HG03066 (cell line): ENCODE measurements around the gene TBL1X.
"Not testable (repeated sequence)": the region's sequence is repeated elsewhere in the genome, so short reads cannot be mapped to it uniquely, and the experiment has no call there.

Source experiments
- ATAC-seq: cut with Tn5 transposase; IDR thresholded peaks from one replicate; pipeline ENCODE4 v1.9.1; 2021; ENCODE audit warnings: low read depth; ENCODE audit not compliant: unreplicated experiment

TBL1X gene

DNA sequence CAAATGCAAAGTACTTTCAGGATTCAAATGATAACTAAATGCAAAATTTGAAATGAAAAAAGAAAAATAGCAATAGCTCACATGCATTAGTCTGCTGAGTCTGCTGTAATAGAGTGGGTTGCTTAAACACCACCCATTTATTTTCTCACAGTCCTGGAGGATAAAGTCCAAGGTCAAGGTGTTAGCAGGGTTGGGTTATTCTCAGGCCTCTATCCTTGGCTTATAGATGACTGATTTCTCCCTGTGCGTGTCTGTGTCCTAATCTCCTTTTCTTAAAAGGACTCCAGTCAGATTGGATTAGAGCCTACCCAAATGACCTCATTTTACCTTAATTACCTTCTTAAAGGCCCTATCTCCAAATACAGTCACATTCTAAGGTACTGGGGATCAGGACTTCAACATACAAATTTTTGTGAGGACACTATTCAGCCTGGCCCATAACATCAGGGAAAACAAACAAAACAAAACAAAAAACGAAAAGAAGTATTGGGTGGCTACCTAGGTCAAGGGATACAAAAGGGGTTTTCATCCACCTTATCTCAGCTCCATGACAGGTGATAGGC, 6.3 kb upstream of the TBL1X start:
- no peak for ATAC-seq

DNA sequence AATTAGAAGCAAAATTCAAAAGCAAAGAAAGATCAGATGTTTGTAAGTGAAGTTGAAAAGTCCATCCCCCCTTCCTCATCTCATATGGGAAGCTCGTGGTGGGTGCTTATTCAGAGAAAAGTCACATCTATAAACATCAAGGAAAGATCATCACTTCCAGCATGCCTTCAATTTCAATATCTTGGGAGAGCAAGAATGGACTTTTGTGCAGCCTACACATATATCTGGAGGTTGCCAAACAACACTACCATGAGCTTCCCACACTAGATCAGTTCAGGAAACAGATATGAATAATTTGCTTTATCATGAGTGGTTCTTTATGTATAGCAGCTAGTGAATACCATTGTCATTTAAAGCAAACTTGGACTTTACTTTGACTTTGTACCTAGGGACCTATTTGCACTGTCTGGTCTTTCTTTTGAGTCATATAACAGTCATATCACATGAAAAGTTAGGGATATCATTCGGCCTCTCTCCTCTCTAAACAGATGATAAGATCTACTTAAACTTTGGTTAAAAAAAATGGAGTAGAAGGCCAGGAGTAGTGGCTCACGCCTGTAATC, 5.6 kb upstream of the TBL1X start:
- no peak for ATAC-seq

DNA sequence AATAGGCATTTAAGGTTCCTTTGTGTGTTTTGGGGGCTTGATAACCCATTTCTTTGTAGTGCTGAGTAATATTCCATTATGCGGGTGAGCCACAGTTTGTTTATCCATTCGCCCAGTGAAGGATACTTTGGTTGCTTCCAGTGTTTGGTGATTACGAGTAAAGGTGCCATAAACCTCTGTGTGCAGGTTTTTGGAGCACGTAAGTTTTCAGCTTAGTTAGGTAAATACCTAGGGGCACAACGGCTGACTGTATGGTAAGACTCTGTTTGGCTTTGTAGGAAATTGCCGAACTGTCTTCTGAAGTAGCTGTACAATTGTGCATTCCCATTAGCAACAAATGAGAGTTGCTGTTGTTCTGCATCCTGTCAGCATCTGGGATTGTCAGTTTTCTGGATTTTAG, 3.8 kb upstream of the TBL1X start:
- no peak for ATAC-seq

DNA sequence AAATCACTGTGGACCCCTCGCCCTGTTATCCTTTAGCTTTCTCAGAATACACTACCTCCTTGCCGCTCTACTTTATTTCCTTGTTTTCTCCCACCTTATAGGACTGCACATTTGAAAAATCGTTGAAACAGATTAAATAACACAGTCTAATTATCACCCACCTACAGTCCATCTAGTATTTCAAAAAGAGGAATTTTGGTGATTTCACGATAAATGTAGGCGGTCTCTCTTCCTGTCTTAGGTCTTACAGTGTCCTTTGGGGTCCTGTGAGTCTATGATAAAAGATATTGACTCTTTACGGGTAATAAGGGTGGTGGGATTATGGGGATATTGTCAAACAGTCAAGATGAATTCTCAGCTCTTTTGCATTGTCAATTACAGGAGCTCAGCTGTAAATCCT, 2.4 kb upstream of the TBL1X start:
- no peak for ATAC-seq

DNA sequence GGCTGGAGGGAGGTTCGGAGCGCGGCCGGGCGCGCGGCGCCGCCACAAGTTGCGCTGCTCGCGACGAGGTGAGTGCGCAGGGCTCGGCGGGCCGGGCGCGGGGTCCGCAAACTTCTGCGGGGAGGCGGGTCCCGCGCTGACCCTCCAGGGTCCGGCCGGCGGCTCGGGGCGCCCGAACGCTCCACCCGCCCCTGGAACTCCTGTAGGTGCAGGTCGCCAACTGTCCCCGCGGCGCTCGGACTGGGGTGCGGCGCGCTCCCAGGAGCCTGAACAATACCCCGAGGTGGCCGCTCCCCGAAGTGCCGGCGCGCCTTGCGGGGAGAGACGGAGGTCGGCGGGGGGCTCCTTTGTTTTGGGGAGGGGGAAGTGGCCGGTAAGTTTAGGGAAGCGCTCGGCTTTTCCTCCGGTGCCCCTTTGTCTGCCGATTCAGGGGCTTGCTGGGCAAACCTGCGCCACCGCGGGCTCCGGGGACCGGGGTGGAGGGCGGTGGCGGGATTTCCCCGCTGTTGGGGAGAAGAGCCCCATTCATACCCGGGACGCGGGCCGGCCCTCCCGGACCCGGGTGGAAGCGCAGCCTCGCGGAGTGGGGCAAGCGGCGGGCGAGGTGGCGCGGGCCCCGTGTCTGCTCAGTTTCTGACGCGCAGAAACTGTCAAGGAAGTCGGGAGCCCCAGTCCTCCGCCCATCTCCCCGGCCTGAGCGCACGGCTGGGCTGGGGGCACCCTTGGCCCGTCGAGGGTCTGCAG, 694 bp downstream of the TBL1X start:
- ATAC-seq, result peak; percentile 21

DNA sequence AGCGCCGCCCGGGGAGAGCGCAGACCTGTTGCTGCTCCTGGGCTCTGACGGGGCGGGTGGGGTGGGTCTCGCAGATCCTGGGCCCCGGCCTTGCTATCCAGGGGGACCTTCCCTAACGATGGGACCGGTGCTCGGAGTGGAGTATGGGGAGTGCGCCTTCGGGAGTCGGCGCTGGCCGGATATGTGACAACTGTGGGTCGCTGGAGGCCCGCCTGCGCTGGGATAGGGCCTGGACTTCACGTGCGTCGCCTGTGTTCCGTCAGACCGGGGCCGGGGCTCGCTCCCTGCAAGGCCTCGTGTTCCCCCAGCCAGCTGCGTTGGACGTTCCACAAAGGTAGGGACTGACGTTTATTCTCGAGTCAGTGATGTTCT, 1.3 kb downstream of the TBL1X start:
- no peak for ATAC-seq

DNA sequence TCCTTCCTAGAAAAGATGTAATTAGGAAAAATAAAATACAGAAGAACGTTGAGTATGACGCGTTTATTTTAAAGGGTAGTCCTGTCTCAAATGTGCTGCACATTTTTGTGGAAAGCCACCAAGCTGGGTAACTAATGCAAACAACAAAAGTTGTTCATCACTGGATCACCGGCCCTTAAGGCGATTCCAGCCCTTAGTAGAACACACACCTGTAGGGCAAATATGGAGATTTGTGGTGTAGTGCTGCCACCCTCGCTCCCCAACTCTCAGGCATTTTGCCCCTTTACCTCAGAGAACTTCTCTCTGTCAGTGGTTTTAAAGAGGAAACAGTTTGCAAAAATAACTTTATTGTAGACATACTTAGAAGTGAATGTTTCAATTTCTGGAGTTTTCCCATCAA, 1.9 kb downstream of the TBL1X start:
- ATAC-seq, result no peak

DNA sequence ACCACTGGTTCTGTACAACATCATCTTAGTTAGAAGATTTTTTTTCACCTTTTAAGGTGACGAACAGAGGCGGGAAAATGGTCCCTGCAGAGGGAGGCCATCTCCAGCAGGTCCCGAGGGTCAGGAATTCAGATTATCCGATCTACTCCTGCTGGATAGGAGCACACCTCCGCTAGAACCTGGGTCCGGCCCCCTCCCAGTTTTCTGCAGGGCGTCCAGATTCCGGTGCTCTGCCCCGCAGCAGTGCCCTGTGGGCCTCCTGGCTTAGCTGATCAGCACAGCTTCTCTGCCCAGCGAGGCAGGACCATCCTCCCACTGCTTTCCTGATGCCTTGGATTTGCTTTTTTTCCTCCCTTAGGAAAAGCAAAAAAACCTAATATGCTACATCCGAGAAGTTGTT, 2.3 kb downstream of the TBL1X start:
- no peak for ATAC-seq

DNA sequence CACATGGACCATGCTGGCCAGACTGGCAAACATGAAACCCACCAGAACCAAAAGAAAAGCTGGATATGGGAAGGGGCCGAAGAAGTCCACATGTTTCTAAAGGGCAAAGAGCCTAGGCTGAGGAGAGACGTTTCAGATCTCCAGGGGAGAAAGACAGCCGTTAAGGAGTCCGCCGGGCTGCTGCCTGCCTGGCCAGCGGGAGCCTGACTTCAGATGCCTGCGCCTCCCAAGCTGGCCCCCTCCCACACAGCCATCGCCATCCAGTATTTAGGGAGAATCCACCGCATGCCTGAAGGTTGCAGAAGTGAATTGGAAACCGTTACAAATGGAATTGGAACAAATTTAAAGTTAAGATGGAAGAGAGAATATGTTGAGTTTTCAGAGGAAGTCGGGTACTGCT, 2.9 kb downstream of the TBL1X start:
- no peak for ATAC-seq

DNA sequence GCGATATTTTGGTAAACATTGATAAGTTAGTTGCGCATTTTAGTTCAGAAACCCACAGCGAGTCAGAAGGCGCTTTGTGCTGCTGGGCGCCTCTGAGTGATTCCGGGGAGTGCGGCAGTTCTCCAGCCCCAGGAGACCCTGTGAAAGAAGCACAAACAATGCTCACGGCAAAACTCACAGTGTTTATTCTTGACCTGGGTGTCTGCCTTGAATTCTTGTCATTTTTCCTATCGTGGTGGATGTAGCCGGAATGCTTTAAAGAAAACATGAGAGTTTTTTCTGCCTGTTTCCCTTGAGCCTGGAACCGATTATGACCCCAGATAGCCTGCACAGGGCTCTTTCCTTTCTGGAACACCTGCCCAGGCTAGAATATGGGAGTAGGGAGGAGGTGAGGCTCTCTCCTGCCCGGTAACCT, 6.7 kb downstream of the TBL1X start:
- no peak for ATAC-seq

DNA sequence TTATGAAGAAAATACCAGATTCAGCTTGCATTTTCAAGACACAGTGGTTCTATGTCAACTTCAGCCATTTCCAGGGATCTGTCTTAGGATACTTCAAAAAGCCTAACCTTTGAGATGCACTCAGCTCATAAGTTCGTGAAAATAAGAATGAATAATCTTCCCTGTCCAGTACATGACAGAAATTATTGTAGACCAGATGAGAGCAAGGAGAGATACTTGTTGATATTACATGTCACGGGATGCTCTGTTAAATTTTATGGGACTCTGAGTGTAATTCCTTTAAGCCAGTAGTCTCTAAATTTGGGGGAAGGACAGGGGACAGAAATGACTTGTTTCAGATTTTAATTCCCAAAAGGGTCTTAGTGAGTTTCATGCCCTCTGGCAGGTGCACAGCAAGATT, 8.8 kb downstream of the TBL1X start:
- ATAC-seq, result no peak

DNA sequence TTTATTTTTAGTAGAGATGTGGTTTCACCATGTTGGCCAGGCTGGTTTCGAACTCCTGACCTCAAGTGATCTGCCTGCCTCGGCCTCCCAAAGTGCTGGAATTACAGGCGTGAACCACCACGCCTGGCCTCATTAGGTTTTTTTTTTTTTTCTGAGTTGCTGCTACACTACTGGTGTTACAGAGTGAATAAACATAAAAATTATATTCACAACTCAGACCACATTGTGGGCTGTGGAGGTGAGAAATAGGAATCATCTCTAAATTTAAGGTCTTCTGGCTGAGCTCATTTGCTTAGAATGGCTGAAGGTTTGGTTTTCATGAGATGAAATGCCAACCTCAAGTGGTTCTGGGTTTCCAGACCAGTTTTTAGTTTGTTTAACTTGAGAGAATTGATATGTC, 10.6 kb downstream of the TBL1X start:
- ATAC-seq, result not testable (repeated sequence)

DNA sequence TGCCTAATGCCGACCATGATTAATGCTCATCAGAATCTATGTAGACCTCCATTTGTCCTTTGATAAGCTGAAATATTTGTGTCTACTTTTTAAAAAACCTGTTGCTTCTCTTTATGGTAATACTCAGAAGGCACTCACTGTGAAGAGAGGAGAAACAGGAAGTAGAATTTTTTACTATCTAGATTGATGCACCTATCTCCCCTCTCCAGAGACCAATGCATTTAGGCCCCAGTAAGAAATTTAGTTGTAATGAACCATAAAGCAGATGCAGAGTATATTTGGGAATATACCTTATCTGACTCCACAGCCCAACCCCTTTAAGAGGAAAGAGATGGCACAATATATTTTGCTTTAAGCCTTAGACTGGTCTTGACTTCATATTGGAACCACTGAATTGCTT, 11.1 kb downstream of the TBL1X start:
- ATAC-seq, result no peak

DNA sequence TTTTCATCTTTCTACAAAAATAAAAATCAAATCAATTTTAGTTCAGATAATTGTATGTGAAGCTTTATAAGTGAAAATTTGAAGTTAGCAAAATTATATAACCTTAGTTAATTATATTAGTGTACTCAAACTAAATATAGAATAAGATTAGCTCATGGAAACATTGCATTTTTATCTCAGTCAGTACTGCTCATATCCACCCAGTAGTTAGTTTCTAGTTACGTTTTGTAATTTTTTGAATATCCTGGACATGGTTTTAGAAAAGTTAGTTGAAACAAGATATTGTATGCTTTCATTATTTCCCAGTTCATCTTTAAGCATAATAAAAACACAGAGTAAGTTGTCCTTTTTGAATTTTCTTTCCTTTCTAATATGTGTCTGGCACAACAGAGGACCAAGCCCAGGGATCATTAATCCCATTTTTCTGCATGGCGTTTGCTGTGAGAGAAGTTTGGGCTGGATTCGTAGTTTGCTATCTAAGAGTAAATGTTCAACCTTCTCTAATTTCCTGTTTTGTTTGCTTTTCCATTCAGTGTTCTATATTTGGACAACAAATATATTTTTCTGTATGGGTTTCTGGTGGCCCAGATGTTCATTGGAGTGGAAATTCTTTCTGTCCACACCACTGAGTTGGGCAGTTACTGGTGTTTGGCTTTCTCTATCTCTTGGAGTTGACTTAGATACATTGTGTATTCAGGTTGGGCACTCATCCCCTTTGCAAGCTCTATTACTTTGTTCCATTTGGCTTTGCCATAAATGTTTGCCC, 12.1 kb downstream of the TBL1X start:
- ATAC-seq, result no peak

DNA sequence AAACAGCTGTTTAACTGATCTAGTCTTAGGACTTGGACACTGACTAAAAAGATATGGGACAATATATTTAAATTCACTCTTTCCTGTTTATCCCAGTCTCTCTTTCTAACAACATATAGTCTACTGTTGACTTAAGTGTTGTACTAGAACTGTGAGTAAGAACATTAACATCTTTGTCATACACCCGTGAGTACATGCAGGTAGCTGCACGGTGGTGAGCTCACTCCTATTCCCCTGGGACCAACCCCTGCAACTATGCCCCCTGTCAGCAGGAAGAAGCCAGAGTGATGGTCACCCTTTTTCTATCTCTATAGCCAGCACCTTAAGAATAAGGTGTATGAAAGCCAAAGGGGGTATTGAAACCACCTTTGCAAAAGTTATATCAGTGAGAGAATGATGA, 17.6 kb downstream of the TBL1X start:
- ATAC-seq, result no peak

DNA sequence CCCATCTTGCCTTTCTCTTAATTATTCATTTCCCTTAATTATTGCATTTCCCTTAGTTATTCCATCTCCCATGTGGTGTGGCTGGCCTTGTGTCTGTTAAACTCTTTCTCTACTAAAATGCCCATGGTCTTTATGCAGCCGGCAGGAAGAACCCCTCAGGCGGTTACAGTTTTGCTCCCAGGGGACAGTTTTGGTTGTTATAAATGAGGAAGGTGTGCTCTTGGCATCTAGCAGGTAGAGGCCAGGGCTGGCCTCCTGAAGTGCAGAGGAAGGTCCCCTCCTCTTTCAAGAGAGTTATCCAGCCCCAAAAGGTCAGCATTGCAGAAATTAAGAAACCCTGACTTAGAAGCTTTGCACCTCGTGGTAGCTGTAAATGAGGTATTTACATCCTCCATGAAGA, 18.0 kb downstream of the TBL1X start:
- ATAC-seq, result no peak

DNA sequence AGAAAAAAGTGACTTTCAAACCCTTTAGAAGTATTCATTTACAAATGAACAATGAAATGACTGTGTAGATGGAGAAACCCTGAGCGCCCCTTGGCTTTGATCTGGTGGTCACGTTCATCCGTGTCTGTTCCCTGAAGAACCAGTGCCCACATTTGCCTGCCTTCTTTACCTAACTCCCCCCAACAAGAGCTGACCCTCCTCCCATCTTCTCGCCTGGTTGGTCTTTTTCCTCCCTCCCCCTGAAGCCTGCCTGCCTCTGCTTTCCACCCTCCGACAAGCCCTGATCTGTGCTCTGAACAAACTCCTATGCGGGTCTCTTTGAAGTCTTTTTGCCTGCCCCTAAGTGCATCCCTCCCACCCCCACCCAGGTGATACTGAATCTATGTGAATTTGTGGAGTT, 18.5 kb downstream of the TBL1X start:
- ATAC-seq, result no peak

DNA sequence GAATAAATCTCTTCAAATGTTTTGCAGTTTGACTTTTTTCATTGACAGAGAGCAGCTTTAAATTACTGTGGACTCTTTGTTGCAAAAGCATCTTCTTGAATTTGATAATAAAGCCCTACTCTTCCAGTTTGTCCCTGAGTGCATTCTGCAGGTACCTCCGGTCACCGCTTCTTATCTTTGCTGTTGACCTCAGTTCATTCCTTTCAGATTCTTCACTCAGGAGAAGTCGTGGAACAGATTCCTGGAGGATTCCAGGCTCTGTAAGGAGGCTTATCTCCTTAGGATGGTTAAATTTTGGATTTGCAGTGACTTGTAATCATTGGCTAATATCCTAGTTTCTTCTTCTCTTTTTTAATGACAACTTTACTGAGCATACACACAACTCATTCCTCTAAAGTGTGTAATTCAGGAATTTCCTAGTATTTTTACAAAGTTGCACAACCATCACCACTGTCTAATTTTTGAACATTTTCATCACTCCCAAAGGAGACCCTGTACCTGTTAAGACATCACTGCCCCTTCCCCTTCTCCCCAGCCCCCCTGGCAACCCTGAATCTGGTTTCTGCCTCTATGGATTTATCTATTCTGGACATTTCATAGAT, 22.0 kb downstream of the TBL1X start:
- ATAC-seq, result no peak

DNA sequence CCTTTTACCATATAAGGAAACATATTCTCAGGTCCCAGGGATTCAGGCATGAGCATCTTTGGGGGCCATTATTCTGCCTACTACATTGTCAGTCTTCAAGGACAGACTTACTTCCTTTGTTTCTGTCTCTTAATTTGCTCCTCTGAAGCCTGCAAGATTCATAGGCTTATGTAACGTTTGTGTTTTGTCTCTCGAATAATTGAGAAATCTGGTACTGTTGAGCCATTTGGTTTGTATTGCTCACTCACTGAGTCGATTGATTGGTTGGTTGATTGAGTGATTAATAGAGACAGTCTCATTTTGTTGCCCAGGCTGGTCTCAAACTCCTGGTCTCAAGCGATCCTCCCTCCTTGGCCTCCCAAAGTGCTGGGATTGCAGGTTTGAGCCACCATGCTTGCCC, 23.7 kb downstream of the TBL1X start:
- no peak for ATAC-seq

DNA sequence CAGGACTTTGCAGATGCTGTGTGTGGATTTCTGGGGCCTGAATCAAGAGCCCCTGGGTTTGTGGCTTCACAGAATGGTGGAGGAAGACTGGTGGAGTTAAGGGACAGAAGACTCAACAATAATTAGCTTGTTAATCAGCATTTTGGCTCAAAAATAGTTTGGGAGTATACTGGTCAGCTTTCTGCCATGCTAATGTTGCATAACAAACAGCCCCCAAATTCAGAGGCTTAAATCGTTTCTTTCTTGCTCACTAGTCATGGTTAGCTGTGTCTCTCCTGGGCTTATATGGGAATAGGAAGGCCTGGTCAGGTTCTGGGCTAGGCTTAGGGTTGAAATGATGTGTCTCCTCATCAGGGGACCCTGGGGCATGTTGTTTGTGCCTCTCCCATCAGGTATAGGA, 24.4 kb downstream of the TBL1X start:
- ATAC-seq, result no peak

DNA sequence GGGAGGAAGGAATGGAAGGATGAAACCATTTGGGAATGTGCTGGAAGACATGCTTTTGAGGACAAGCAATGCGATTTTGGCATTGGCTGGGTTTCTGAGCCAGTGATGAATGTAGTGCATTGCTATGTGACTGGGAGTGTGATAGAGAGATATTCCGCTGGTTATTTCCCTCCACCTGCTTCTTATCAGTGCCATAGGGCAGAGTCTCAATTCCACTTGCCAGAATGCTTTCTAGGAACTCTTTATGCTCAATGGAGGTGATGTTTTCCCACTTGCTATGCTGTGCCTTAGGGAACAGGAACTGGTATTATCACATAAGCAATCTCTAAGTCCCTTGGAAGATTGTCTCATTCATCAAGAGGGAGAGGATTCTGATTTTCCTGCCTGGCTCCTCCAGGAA, 28.0 kb downstream of the TBL1X start:
- no peak for ATAC-seq
